GM21515 (cell line): ENCODE measurements around the gene NME7.
A peak's percentile ranks its signal among the peaks of the same experiment; 100 is the strongest.
"Not testable (repeated sequence)": the region's sequence is repeated elsewhere in the genome, so short reads cannot be mapped to it uniquely, and the experiment has no call there.

Experiments
- ATAC-seq: cut with Tn5 transposase; IDR thresholded peaks from one replicate; pipeline ENCODE4 v1.9.1; 2021; ENCODE audit not compliant: unreplicated experiment

NME7 gene

DNA sequence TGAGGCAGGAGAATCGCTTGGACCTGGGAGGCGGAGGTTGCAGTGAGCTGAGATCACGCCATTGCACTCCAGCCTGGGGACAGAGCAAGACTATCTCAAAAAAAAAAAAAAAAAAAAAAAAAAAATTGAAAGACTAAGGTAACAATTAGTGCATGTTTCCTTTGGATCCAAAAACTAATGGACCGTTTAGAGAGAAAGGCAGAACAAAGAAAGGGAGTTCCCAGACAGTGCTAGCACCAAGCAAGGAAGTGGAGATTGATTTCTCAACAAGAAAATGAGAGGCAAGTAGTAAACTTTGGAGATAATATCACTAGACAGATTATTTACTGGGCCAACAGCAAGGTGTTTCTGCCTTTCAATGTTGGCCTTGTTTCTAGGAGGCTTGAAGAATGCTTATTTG is 236.9 kb downstream of the NME7 start:
- ATAC-seq, result no peak

GRCh38 chr1:169129109-169129784 is 238.3 kb downstream of the NME7 start:
- ATAC-seq, result no peak

DNA sequence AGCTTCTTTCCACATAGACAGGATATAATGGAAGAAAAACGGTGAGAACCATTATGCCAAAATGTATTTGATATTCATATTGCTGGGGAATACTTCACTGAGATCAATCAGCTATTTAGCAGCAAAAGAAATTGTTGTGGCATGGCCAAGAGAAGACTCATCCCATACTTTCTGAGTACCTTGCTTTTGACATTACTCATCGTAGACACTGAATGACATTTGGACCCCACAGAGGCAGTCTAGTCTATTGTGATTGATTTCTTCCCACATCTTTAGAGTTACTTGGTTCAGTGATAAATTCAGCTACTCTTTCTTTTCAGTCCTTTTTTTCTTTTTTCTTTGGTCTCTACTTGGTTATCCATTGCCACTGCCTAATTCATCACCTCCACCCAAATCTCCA is 239.0 kb downstream of the NME7 start:
- no peak for ATAC-seq

DNA sequence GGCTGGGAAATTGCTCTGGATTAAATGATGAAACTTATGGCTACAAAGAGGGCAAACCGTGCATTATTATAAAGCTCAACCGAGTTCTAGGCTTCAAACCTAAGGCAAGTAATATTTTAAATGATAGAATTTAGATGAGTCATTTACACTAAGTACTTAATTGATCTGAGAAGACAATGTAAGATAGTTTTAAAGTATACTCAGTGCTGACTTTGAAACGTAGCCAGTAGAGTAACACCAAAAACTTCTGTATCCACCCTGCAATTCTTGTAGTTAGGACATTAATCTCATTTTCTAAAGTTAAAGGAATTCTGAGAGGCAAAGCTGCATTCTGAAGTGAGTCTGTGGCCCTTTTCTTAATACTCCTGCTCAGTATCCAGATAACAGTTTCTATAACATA is 240.3 kb downstream of the NME7 start:
- ATAC-seq, result no peak

DNA sequence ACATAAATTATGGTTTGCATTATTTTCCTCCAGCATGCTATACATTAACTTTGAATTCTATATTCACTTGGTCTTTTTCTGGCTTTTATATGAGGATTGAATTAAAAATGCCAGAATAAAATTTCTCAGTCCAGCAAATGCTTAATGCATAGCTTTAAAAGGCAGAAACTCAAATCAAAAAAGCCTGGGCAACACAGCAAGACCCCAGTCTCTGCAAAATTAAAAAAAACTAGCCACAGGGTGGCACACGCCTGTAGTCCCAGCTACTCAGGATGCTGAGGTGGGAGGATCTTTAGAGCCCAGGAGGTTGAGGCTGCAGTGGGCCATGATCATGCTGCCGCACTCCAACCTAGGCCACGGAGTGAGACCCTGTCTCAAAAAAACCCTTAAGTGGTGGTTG is 241.3 kb downstream of the NME7 start:
- ATAC-seq, result no peak

- ATAC-seq, result not testable (repeated sequence)
These were observed 242.0 kb downstream of the NME7 start for GRCh38 chr1:169125597-169125996.

GRCh38 chr1:169124459-169124858 is 243.1 kb downstream of the NME7 start:
- no peak for ATAC-seq

DNA sequence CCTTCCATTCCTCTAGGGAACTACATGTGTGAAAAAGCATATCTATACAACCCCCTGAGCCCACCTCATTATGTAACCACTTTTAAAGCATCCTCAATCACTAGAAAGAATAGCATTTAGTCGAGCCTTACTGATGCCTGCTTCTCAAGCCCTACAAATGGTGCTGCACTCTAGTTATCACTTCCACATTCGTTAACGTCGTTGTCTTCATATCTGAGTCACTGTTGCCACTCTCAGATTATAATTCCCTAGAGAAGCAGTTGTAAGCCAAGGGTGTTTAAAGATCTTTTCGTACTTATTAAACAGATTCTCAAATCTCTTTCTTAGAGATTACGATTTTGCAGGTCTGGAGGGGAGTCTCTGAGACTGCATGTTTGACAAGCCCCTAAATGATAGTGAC is 244.6 kb downstream of the NME7 start:
- peak; percentile 64 for ATAC-seq

DNA sequence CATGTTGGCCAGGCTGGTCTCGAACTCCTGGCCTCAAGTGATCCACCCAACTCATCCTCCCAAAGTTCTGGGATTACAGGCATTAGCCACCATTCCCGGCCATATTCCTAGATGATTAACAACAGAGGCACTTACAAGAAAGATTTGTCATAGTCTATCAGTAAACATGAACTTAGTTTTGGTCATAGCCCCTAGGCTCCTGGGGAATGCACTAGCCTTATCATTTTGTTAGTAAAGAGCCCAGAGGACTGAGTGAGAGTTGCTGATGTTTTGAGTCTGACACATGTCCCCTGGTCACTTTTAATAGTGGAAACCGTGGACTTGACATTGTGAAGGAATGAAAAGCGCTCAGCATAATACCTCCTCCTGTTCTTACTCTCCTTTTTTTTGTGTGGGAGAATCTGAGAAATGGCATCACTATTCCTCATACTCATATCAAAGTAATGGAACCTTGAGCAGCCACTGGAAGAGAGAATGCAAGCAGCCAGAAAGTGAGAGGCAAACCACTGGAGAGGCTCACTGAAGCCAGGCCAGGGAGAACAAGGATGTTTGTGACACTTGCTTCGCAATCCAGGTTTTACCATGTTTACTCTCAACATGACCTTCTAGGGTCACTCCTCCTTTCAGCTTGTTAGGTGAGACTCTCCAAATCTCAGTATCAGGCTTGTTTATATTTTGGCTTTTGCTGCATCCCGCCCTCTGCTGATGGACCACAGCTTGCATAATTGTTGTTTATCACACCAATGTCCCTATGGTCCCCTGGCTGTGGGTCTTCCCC is 246.3 kb downstream of the NME7 start:
- ATAC-seq, result no peak

GRCh38 chr1:169120066-169120465 is 247.5 kb downstream of the NME7 start:
- ATAC-seq, result no peak

GRCh38 chr1:169119405-169119804 is 248.2 kb downstream of the NME7 start:
- no peak for ATAC-seq

DNA sequence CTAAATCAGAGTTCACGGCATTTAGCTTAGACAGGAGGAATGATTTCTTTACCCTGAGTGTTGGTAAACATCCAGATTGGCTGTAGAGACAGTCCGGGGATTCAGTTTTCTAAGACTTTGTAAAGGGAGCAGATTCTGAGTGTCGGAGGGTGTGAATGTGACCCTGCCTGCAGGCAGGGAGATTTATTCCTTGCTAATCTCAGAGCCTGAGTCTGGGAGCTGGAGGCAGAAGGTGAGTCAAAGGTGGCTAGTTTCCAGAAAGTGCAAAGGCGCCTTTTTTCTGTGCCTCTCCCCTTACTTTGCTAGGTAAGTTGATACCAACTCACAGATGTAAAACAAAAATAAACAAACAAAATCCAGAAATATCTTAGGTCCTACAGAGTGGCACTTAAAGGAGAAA is 249.4 kb downstream of the NME7 start:
- ATAC-seq, result no peak

DNA sequence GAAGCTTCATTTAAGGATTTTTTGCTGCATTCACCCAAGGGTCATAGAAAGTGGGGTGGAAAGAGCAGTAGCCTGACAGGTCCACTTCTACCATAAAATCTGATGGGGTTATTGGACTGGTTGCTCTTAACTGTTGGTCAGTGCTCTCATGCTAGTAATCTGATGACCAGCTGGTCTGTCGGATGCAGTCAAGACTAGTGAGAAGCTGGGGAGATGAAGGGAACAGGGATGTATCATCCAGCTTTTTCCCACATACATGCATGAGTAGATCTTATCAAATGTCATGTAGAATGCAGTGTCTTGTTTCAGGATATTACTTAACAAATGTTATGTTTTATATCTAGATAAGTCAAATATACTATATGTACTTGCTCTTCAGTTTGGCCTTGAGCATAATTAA is 250.0 kb downstream of the NME7 start:
- ATAC-seq, result no peak

DNA sequence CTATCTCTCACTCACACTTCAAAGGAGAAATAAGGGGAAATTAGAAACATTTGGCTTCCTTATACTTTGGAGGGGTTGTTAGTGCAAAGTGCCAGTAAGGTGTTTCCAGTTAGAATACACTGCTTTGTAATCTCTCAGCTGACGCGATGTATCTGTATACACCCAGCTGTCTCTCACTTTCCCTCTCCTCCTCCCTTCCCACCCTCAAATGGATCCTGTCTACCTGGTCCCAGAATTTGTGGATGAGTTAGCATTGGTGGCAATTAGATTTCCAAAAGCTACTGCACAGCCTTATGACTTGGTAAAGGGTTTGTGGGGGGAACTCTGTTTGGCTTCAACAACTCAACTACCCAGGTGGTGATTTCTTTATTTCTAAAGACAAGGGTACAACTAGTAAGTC is 250.6 kb downstream of the NME7 start:
- no peak for ATAC-seq

DNA sequence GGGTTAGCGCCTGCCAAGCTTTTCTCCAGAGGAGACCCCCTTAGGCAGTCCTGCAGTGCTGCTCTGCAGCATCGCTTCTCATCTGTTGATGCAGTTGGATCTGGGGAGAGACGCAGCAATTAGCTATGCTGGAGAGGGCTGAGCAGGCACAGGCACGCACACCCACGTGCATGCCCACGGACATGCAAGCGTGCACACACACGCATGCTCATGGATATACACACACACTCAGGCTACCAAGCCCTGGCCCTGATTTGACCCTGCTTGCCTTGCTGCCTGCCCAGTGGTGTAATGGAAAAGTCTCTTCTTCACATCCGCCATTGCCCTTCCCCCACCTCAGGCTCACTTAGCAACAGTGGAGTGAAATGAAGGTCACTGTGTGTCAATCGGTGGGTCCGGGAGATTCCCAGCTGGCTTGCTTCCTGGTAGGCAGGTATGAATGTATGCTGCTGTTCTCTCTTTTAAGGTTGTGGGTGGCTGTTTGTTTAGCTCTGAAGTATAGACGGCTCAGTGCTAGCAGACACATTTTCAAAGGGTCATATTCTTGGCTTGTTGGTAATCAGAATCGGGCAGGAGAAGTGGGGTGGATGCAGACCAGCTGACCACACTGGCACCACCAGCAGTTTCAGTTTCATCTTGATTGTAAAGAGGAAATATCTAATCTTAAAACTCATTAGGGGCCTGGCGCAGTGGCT is 251.6 kb downstream of the NME7 start:
- peak; percentile 62 for ATAC-seq

DNA sequence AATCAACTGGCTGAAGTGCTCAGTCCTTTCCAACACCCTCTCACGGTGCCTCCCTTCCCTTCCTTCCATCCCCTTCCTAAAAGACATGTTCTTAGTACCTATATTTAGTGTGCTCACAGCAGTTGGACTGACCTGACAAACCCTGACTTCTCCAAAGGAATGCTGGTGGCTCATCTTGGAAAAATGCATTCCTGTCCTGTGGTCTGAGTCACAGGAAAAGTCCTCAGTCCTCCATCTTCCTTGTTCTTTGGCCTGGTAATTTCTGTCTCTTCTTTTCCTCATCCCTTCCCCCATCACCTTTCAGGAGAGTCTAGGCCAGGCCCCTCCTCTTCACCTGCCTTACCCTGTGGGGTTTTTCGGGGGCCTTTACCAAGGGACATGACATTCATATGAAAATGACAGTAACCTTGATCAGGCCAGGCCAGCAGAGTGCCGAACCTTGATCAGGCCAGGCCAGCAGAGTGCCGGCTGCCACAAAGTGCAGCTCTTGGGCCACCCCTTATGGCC is 253.9 kb downstream of the NME7 start:
- ATAC-seq, result no peak

- no peak for ATAC-seq
These were observed 255.4 kb downstream of the NME7 start for GRCh38 chr1:169112241-169112640.

DNA sequence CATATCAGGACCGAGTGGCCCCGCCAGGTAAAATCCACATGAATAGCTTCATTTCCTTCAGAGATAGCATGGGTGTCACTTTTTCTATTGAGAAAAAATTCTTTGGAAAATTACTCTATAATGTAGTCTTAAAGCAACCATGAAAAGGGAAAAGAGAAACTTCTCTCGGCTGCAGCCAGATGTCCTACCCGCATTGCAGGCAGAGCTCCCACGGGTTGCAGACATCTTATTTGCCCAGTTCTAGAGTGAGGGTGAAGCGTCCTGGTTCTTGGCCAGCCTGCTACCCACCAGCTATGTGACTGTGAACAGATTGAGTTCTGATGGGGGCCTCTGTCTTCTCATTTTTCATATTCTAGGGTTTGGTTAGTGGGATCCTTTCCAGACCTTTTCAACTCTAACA is 256.1 kb downstream of the NME7 start:
- no peak for ATAC-seq

GRCh38 chr1:169110689-169111447 is 256.7 kb downstream of the NME7 start:
- no peak for ATAC-seq

- no peak for ATAC-seq
These were observed 257.4 kb downstream of the NME7 start for GRCh38 chr1:169110236-169110635.

- no peak for ATAC-seq
These were observed 257.9 kb downstream of the NME7 start for GRCh38 chr1:169109561-169110134.
